NCI-H128 (cell line): ENCODE results near the gene FREM1.
"Not testable (repeated sequence)": the region's sequence is repeated elsewhere in the genome, so short reads cannot be mapped to it uniquely, and the experiment has no call there.

Experiments
- DNase-seq: peaks from one replicate; lab custom pipeline; 2025; ENCODE audit not compliant: unreplicated experiment; lab: John Stamatoyannopoulos, UW

The FREM1 gene

GRCh38 chr9:14909961-14910805, at the start of gene FREM1:
Gene FREM1 (minus strand): TSS chr9:14910428. CDS start chr9:14868977, 41,451 bp downstream.
- no peak for DNase-seq

DNA sequence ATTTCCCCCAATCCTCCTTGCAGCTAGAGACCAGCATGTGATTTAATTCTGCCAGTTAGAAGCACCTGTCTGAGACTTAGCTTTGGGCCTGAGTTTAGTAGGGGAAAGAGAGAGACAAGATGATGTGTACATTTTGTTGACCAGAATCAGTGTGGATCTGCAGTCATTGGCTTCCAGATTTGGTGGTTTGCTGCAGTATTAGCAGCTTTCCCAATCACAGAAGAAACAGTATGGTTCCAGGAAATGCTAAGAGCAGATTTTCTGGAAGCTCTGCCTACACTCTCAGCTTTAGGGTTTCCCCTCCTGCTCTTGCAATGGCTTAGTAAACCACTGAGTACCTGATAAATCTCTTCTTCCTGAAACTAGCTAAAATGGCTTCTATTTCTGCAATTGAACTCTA, 48.8 kb upstream of the FREM1 start:
- no peak for DNase-seq

GRCh38 chr9:14957109-14957508, 46.9 kb upstream of the FREM1 start:
- no peak for DNase-seq

DNA sequence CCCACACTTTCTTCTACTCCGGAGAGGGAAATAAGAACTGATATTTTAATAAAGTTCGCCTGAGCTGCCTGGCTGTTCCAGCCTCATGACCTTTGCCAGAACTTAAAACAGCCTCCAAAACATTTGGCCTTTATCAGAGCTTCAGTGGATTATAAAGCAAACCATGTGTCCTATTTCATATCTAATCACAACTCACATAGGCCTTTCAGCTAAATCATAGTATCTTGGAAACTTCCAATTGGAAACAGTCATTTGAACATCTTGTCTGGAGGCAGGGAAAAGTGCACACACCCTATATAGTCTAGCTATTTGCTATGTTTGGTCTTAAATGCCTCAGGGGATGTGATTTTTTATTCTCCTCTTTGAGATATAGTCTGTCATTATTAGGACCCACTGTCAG, 46.0 kb upstream of the FREM1 start:
- no peak for DNase-seq

- DNase-seq, result no peak
These were observed 35.1 kb upstream of the FREM1 start for GRCh38 chr9:14945351-14945750.

GRCh38 chr9:14941501-14942405, 31.5 kb upstream of the FREM1 start:
- DNase-seq, result no peak

GRCh38 chr9:14939378-14939777, 29.1 kb upstream of the FREM1 start:
- DNase-seq, result no peak

DNA sequence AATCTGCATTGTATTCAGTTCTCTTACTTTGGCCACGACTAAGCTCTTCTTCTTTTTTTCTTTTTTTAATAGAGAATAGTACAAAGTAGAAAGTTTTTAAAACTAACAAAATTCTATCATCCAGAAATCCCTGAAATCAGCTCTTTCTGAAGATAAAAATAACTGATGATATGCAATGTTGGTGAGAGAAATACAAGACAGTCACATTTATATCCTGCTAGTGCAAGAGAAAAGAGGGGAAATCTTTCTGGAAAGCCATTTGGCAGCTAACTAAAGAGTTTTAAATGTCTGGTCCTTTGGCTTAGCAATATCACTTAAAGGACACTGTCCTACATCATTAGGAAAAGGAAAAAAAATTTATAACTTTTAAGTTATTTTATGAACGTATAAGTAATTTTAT, 27.0 kb upstream of the FREM1 start:
- DNase-seq, result no peak

DNA sequence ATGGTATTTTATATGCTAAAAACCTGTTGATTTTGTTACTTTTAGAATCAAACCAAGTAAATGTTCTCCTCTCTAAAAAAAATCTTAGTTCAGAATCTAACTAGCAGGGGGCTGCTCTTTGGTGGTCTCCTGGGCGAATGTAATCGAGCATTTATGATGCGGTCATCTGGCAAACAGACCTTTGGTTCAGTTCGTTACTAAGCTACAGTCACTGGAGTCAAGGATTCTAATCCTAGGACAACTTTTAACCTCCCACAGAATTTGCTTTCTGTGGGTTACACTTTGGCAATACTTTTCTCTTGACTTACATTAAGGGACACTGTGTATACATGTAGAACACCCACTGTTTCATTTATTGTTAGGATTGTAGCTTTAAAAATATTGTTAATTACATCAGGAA, 26.3 kb upstream of the FREM1 start:
- DNase-seq, result no peak

GRCh38 chr9:14935964-14936363, 25.7 kb upstream of the FREM1 start:
- no peak for DNase-seq

DNA sequence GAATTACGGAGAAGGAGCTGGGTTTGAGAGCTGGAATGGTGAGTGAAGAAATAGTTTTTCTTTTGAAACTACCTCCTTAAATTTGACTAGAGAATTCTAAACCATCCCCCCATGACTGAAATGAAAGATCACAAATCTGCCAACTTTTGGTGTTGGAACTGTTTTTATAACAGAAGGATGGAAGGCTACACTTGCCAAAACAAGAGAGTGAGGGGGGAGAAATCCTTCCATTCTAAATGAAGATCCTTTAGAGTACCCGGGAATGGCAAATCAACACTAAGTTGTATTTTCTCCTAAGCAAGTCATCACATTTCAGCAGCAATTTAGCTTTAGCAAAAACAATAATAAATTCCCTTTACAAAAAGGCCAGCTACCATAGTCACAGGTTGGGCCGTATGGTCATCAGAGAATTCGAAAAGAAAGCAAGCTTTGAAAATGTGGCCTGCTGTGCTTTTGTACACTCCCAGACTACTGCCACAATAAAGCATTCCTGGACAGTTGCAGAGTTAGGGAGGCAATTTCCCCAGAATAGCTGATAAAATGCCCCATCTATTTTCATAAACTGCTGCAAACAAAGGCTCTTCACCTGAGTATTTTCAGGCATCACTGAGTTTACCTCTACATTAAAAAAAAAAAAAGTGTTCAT, 25.0 kb upstream of the FREM1 start:
- DNase-seq, result no peak

GRCh38 chr9:14932641-14933040, 22.4 kb upstream of the FREM1 start:
- DNase-seq, result no peak

DNA sequence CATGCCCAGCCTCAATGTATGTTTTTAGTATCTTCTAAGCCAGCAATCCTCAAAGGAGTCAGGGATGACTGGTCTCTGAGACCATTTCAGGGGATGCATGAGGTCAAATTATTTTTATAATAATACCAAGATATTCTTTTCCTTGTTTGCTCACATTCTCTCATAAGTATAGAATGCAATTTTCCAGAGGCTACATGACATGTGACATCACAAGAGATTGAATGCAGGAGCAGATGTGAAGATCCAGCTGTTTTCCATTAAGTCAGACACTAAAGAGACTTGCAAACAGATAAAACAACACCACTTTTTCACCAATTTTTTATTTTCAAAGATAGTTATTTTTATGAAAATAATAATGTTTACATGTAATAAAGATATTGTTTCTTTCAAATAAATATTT, 22.0 kb upstream of the FREM1 start:
- DNase-seq, result no peak

DNA sequence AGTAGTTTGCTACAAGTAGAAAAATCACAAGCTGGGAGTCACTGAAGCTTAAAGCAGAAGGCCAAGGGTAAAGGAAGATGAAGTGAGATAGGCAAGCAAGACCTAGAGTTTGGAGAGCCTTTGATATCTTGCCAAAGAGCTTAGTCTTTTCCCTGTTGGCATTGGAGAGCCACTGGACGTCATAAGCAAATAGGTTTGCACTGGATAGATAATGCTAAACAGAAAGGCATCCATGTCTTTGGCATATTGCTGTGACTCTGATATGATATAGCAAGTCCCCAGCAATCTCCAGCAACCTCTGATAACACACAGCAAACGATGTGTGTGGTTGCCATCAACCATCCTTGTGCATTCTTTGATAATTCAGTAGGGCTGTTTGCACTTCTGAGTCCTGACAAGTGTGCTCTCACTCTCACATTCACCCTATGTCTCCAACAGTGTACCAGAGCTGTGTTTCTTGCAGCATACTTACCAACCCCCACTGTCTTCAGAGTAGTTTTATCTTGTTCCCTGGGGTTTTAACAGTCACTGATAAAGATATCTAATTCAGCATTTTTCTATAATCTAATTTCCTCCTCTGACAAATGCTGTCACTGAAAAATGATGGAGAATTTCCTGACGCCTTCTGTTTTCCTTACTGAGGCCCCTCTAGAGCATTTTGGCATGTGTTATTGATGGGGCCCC, 16.9 kb upstream of the FREM1 start:
- no peak for DNase-seq

DNA sequence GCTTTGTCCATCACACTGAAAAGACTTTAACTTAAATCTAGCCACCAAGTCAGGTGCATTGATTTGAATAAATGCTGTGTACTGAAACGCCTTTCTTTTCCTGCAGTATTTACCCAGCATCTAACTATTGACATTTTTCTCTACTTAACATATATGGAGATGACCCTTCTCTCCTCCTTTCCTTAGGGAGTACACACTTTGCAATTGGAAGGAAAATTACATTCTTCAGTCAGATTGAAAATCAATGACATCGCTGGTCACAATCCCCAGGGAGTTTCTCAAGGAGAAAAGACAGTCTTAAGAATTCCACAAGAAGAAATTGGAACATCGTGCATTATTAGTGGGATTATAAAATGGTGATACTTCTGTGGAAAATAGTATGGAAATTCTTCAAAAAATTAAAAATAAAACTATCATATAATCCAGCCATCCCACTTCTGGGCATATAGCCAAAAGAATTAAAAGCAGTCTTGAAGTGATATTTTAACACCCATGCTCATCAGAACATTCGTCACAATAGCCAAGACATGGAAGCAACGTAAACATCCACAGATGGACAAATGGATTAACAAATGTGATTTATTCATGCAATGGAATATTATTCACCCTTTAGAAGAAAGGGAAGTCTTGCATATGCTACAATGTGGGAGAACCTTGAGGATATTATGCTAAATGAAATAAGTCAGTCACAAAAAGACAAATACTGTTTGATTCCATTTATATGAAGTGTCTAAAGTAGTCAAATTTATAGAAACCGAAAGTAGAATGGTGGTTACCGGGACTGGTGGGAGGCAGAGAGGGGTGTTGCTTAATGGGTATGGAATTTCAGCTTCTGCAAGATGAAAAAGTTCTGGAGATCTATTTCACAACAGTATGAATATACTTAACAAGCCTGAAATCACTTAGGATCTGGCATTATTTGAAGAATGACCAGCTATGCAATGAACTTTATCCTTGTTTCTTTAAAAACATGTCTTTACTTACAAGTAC, 14.3 kb upstream of the FREM1 start:
- no peak for DNase-seq

DNA sequence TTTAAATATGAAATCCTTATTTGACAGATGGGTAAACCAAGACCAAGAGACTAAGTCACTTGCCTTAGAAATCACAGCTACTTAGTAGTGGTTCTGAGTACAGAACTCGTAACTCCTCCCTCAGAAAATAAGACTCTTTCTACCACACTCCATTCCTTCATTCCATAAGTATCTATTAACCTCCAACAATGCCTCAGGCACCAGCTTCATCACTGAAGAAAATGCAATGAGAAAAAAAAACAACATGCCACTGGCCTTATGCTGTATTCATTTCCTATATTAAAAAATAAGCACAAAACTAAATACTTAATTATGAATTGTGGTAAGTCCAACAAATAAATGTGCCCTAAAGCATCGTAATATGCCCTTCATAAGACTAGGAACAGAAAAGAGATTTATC, 13.5 kb upstream of the FREM1 start:
- no peak for DNase-seq

- DNase-seq, result not testable (repeated sequence)
These were observed 10.6 kb upstream of the FREM1 start for GRCh38 chr9:14920805-14921204.

DNA sequence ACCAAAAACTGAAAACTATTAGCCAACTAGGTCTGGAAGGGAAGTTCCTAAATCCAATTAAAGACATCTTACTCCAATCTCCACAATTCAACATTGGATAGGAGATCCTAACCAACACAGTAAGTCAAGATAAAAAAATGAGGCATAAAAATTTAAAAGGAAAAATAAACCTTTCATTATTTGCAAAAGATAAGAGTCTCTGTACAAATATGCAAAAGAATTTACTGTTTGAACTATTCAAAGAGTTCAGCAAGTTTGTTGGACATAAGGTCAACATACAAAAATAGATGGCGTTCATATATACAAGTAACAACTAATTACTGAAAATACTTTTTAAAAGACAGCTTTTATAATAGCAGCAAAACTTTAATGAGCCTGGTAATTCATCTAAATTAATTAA, 3.1 kb upstream of the FREM1 start:
- no peak for DNase-seq

GRCh38 chr9:14912859-14913258, 2.6 kb upstream of the FREM1 start:
- no peak for DNase-seq

- DNase-seq, result no peak
These were observed 818 bp upstream of the FREM1 start for GRCh38 chr9:14911046-14911445.
